ENCODE measurements around the gene CABS1.

Gene CABS1

GRCh38 chr4:70334681-70335080 is at the start of gene CABS1:
TSS of gene CABS1 (plus strand) at chr4:70334981. CDS start at chr4:70335040, 59 bp downstream.
- DNase-seq: no peak

DNA sequence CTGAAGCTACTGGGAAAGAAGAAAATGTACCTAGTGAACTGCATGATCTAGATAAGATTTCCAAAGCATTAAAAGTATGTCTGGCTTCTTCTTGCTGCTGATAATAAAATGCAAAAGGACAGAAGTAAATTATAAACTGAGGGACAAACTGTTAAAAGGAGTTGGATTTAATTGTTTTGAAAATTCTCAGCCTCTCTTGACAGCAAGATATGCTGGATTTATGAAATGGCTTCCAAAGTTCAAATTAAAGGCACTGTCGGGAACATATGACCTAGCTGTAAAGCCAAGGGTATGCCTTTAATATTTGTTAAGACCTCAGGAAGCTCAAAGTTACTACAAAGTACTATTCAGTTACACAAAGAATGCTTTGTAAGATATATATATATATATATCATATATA is 46.1 kb upstream of the CABS1 start:
- no peak for DNase-seq

GRCh38 chr4:70291341-70291740 is 43.4 kb upstream of the CABS1 start:
- DNase-seq: no peak

- DNase-seq: no peak
Measured at GRCh38 chr4:70297576-70297975, 37.2 kb upstream of the CABS1 start.

DNA sequence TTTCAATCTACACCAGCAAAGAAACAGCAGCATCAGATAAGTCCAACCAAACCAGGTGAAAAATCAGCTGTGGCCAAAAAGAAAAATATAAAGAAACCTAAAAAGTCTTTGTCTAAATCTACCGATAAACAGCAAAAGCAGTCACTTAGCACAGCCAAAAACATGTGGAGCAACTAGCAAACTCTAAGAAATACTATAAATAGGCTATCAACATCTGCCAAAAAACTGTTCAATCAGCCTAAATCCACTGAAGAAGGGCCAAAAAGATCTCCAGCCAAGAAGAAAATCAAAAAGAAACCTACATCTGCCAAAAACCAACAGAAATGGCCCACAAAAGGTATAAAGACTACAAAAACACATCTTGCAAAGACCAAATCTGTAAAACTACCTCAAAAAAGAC is 36.7 kb upstream of the CABS1 start:
- DNase-seq: no peak

GRCh38 chr4:70299643-70300042 is 35.1 kb upstream of the CABS1 start:
- no peak for DNase-seq

- DNase-seq: no peak
Measured at GRCh38 chr4:70300215-70300614, 34.6 kb upstream of the CABS1 start.

DNA sequence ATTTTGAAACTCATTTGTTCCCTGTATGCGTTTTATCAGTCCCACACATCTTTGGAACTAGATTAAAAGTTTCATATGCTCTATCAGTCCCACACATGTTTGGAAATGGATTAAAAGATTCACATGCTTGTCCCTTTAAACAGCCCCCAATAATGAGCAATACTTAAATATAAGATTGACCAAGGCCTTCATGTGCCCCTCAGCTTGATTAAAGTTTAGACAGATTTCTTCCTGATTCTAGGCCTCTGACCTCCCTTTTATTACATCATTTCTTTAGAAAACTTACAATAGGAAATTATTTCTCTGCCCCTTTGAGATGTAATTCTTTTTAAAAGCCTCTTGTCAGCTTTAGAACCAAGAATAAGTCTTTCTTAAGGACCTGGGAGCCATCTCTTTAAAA is 31.7 kb upstream of the CABS1 start:
- no peak for DNase-seq

DNA sequence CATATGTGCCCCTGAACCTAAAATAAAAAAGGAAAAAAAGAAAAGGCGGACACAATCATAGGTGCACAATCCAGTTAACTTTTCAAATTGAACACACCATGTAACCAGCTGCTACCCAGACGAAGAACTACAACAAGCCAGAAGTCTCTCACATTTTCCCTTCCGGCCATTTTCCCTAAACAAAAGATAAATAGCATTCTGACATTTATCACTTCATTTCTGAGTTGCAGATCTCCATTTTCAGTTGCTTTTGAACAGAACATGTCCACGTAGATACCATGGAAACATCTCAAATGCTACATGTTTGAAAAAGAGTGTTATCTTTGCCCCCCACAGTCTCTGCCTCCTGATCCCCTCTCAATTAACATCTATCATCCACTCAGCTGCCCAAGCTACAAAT is 29.2 kb upstream of the CABS1 start:
- DNase-seq: no peak

GRCh38 chr4:70306076-70306475 is 28.7 kb upstream of the CABS1 start:
- DNase-seq: no peak

- DNase-seq: no peak
Measured at GRCh38 chr4:70313736-70314135, 21.0 kb upstream of the CABS1 start.

DNA sequence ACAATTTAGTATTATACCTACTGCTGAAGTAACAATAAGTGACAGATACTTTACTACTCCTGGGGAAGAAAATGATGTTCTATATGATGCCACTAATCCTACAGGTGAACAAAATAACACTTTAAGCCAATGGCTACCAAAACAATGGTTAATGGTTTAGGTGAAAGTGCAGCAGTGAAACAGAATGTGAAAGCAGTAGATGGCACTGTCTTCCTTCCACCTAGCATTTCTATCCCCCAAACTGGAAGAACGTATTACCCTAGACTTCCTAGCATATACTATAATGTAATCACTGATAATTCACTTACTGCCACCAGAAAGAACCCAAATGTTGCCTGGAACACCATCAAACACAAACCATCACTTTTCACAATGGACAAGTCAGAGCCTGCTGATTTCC is 18.9 kb upstream of the CABS1 start:
- no peak for DNase-seq

GRCh38 chr4:70326052-70326451 is 8.7 kb upstream of the CABS1 start:
- DNase-seq: no peak

DNA sequence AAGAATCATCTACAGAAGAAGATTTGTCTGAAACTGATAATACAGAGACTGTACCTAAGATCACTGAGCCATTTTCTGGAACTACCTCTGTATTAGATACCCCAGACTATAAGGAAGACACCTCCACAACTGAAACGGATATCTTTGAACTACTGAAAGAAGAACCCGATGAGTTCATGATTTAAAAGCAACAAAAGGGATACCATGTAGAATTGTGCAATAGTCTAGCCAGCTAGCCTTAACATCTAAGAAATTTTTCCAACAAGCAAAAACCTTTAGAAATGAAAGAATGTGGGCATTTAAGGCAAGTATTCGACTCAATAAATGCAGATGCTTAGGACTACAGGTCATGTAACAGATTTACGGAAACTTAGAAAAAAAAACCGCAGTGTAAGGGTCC is 1.3 kb downstream of the CABS1 start:
- no peak for DNase-seq

- no peak for DNase-seq
Measured at GRCh38 chr4:70337886-70338420, 3.2 kb downstream of the CABS1 start.

DNA sequence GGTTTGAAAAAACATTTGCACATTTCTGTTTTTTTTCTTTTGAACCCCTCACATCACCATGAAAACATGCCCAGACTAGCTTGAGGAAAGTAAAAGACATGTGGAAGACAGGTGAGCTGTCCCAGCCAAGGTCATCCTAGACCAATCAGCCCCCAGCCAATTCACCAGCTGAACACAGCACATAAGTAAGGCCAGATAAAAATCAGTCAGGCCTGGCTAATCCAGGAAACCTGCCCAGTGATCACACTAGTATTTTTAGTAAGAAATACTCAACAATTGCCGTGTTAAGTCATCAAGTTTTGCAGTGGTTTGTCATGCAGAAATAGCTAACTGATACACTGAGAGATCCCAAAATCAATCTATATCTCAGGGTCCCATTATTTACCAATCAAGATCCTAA is 21.4 kb downstream of the CABS1 start:
- DNase-seq: no peak

GRCh38 chr4:70359115-70359661 is 24.4 kb downstream of the CABS1 start:
- no peak for DNase-seq

- DNase-seq: no peak
Measured at GRCh38 chr4:70360460-70360859, 25.7 kb downstream of the CABS1 start, which contains the start of gene SMR3A. TSS of gene SMR3A (plus strand) at chr4:70360760. CDS start at chr4:70362116, 1,356 bp downstream.

DNA sequence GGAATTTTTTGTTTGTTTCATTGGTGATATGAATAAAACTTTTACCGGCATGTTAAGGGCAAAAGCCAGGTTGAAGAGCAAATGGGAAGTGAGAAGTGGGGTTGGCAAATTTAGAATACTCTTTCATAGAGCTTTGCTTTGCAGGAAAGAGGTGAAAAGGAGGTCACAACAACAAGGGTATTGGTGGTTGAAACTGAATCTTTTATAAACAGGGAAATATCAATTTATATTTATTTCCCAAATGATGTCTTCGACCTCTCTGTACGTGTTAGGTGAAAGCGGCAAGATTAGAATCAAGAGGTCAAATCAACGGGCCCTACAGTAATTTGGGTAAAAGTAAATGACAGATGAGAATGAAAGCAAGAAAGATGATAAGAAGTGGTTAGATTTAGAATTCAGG is 29.2 kb downstream of the CABS1 start:
- DNase-seq: no peak

DNA sequence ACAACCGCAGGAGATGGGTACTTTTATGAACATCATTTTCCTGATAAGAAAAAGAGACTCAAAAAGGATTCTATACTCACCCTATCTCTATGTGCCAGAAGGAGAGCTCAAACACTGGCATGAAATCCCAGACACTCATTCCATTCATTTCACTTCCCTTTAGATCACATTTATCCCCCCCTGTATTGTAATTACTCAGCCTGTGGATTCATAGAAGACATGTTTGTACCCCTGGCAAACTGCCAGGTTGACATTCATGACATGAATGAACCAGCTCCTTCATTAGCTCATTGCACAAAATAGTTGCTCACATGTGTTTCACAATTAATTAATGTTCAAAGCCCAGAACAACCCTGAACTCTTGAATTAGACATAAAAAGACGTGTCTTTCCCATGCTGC is 30.7 kb downstream of the CABS1 start:
- no peak for DNase-seq

DNA sequence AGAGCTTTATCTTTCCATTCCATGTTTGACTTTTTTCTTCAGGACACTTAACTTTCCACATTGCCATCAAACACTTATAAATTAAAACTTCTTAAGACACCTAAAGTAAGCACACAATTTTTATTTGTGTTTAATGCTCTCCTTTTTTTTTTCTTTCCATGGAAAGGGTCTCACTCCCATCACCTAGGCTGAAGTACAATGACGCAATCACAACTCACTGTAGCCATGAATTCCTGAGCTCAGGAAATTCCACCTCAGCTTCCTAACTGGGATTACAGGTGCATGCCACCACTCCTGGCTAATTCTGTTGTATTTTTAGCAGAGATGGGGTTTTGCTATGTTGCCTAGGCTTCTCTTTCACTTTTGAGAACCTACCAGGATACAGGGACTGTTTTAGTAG is 33.0 kb downstream of the CABS1 start:
- DNase-seq: no peak

DNA sequence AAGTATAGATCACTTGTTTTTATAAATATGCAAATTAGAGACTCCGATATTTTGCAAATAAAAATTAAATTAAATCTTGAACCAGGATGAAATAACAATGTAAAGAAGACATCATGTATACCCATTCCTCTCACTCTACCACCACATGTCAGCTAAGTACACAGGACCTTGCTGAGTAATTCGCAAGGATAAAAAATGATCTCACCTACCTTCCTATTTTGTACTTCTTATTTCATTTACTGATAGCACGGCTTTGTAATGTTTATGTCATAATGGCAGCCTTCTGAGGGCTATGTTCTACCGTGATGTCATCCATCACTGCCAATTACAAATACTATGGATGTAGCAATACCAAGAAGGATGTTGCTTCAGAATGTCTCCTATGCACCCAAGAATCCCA is 37.2 kb downstream of the CABS1 start:
- DNase-seq: no peak

DNA sequence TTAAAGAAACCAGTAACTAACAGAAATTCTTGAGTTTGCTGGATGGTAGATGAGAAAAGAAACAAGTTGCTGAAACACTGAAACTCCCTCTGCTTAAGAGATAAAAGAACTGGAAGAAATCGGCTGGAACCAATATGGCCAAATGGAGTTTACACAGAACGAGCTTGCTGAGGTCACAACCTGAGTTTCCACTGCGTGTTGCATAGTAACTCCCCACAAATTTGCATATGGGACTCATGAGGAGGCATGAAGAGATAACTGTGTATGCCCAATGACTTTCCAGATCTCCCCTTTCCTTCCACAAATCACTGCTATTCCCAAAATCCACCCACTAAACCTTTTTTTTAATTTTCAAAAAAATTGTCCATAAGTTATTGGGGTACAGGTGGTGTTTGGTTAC is 38.0 kb downstream of the CABS1 start:
- DNase-seq: no peak

- DNase-seq: no peak
Measured at GRCh38 chr4:70380578-70380977, 45.8 kb downstream of the CABS1 start.

- DNase-seq: no peak
Measured at GRCh38 chr4:70382691-70383181, 48.0 kb downstream of the CABS1 start, which contains the start of gene SMR3B. TSS of gene SMR3B (plus strand) at chr4:70383131. CDS start at chr4:70384511, 1,380 bp downstream.

Data from SHP77 treated with DMSO at 0.1 percent for 48 hours (cell line).